Naive B cell (primary cell): ENCODE results near the gene KLHDC7A. TPM values are rescaled to one million over a fixed set of nuclear protein-coding genes. Genes with fewer than 3 reads are reported as not detected.

Source experiments
- ATAC-seq, 2 donors: fragments of 150-1000 bp; cut with Tn5 transposase; 2 replicates each; pipeline ENCODE4 v1.10.0; 2021; ENCODE audit warnings: low read depth in 2 of 2, mild to moderate bottlenecking in 2 of 2, moderate library complexity in 2 of 2
- DNase-seq: peaks from one replicate; pipeline ENCODE4 v3.0.0; 2022
- H3K27ac Mint-ChIP-seq, 6 donors: one replicate each; pipeline ENCODE4 v1.8.0; 2020 to 2022; ENCODE audit warnings: mild to moderate bottlenecking in 6 of 6, mixed read lengths in 6 of 6, moderate library complexity in 5 of 6, inconsistent platforms in 2 of 6
- H3K27me3 Mint-ChIP-seq, 3 donors: one replicate each; pipeline ENCODE4 v1.8.0; 2021 to 2022; ENCODE audit warnings: mixed read lengths in 3 of 3, mild to moderate bottlenecking in 1 of 3
- H3K36me3 Mint-ChIP-seq, 2 donors: one replicate each; pipeline ENCODE4 v1.8.0; 2020 to 2022; ENCODE audit warnings: mixed read lengths in 2 of 2, inconsistent platforms in 1 of 2, mild to moderate bottlenecking in 1 of 2
- H3K4me1 Mint-ChIP-seq, 3 donors: one replicate each; pipeline ENCODE4 v1.8.0; 2020 to 2022; ENCODE audit warnings: mixed read lengths in 3 of 3, inconsistent platforms in 1 of 3, mild to moderate bottlenecking in 1 of 3, moderate library complexity in 1 of 3
- H3K4me3 Mint-ChIP-seq, 8 donors: one replicate each; pipeline ENCODE4 v1.8.0; 2020 to 2022; ENCODE audit warnings: mild to moderate bottlenecking in 8 of 8, mixed read lengths in 8 of 8, moderate library complexity in 8 of 8, inconsistent platforms in 2 of 8
- H3K9me3 Mint-ChIP-seq, 7 donors: one replicate each; pipeline ENCODE4 v1.8.0; 2020 to 2022; ENCODE audit warnings: mixed read lengths in 7 of 7, mild to moderate bottlenecking in 5 of 7, inconsistent platforms in 2 of 7, moderate library complexity in 1 of 7
- polyA plus RNA-seq, 6 donors: library from polyadenylated mRNA; unstranded; fragments of 300-500 nt; fragmentation: Illumina TruSeq; gene quantifications; one replicate each; pipeline ENCODE4 v1.2.3, GENCODE V29; 2021; ENCODE audit warnings: low read depth in 6 of 6

KLHDC7A gene
- polyA plus RNA-seq, 6 donors from 2014 or later = not detected

- ATAC-seq (no peak), DNase-seq (no peak)
- no peaks in the 10 kb centered on the region for H3K4me1 Mint-ChIP-seq
- peaks cover 30 to 41% (median 35%) of the 10 kb centered on the region in 3 donors for H3K27me3 Mint-ChIP-seq
- no peaks in the 10 kb centered on the region for H3K36me3 Mint-ChIP-seq
- no peak overlapping the region for H3K4me3 Mint-ChIP-seq
- H3K27ac Mint-ChIP-seq = no peak overlapping the region
- H3K9me3 Mint-ChIP-seq = peaks cover 0 to 5% (median 2%) of the 10 kb centered on the region in 7 donors
Observed at GRCh38 chr1:18496497-18497235, 15.9 kb downstream of the KLHDC7A start.

- no peaks in the 10 kb centered on the region for H3K36me3 Mint-ChIP-seq
- H3K27me3 Mint-ChIP-seq = peaks cover 21 to 42% (median 35%) of the 10 kb centered on the region in 3 donors
- no peak overlapping the region for H3K27ac Mint-ChIP-seq
- DNase-seq (no peak), ATAC-seq (no peak)
- H3K4me1 Mint-ChIP-seq = no peaks in the 10 kb centered on the region
- peaks cover 4 to 23% (median 12%) of the 10 kb centered on the region in 7 donors for H3K9me3 Mint-ChIP-seq
- H3K4me3 Mint-ChIP-seq = no peak overlapping the region
Observed at GRCh38 chr1:18501833-18502232, 21.1 kb downstream of the KLHDC7A start.

- H3K4me1 Mint-ChIP-seq = no peaks in the 10 kb centered on the region
- H3K4me3 Mint-ChIP-seq = no peak overlapping the region
- peaks cover 4 to 46% (median 19%) of the 10 kb centered on the region in 7 donors for H3K9me3 Mint-ChIP-seq
- DNase-seq = no peak
- no peaks in the 10 kb centered on the region for H3K36me3 Mint-ChIP-seq
- H3K27ac Mint-ChIP-seq = no peak overlapping the region
- H3K27me3 Mint-ChIP-seq = peaks cover 9 to 31% (median 26%) of the 10 kb centered on the region in 3 donors
- ATAC-seq = no peak
Observed at GRCh38 chr1:18504609-18505008, 23.9 kb downstream of the KLHDC7A start.

- Mint-ChIP-seq H3K27me3 (peaks cover 2 to 21% (median 15%) of the 10 kb centered on the region in 3 donors), H3K27ac (no peak overlapping the region), H3K9me3 (peaks cover 4 to 41% (median 19%) of the 10 kb centered on the region in 7 donors), H3K36me3 (no peaks in the 10 kb centered on the region), H3K4me3 (no peak overlapping the region), H3K4me1 (no peaks in the 10 kb centered on the region)
- ATAC-seq (no peak), DNase-seq (no peak)
Observed at GRCh38 chr1:18505666-18506065, 24.9 kb downstream of the KLHDC7A start.

- ATAC-seq (no peak), DNase-seq (no peak)
- H3K27ac Mint-ChIP-seq = no peak overlapping the region
- peaks cover 12 to 47% (median 25%) of the 10 kb centered on the region in 7 donors for H3K9me3 Mint-ChIP-seq
- no peak overlapping the region for H3K4me3 Mint-ChIP-seq
- H3K4me1 Mint-ChIP-seq = no peaks in the 10 kb centered on the region
- H3K36me3 Mint-ChIP-seq = peaks cover 4 to 6% of the 10 kb centered on the region in 2 donors
- peaks cover 6 to 25% (median 16%) of the 10 kb centered on the region in 3 donors for H3K27me3 Mint-ChIP-seq
Observed at GRCh38 chr1:18508084-18508483, 27.4 kb downstream of the KLHDC7A start.

- Mint-ChIP-seq H3K27ac (no peak overlapping the region), H3K4me3 (no peak overlapping the region), H3K4me1 (no peaks in the 10 kb centered on the region), H3K27me3 (peaks cover 7 to 26% (median 8%) of the 10 kb centered on the region in 3 donors), H3K9me3 (peaks cover 12 to 63% (median 32%) of the 10 kb centered on the region in 7 donors), H3K36me3 (peaks cover 4 to 15% of the 10 kb centered on the region in 2 donors)
- ATAC-seq (no peak), DNase-seq (no peak)
Observed at GRCh38 chr1:18511149-18511873, 30.6 kb downstream of the KLHDC7A start.

- no peaks in the 10 kb centered on the region for H3K4me1 Mint-ChIP-seq
- DNase-seq (no peak), ATAC-seq (no peak)
- peaks cover 12 to 60% (median 33%) of the 10 kb centered on the region in 7 donors for H3K9me3 Mint-ChIP-seq
- H3K4me3 Mint-ChIP-seq = no peak overlapping the region
- peaks cover 4 to 15% of the 10 kb centered on the region in 2 donors for H3K36me3 Mint-ChIP-seq
- no peak overlapping the region for H3K27ac Mint-ChIP-seq
- peaks cover 7 to 26% (median 8%) of the 10 kb centered on the region in 3 donors for H3K27me3 Mint-ChIP-seq
Observed at GRCh38 chr1:18511874-18512150, 31.1 kb downstream of the KLHDC7A start.

- Mint-ChIP-seq H3K4me3 (no peak overlapping the region), H3K27ac (no peak overlapping the region), H3K9me3 (peaks cover 12 to 59% (median 34%) of the 10 kb centered on the region in 7 donors), H3K4me1 (no peaks in the 10 kb centered on the region), H3K27me3 (peaks cover 7 to 23% (median 8%) of the 10 kb centered on the region in 3 donors), H3K36me3 (peaks cover 4 to 15% of the 10 kb centered on the region in 2 donors)
- DNase-seq (no peak), ATAC-seq (no peak)
Observed at GRCh38 chr1:18512883-18513282, 32.2 kb downstream of the KLHDC7A start.

GRCh38 chr1:18513995-18514394, 33.3 kb downstream of the KLHDC7A start:
- peaks cover 4 to 15% of the 10 kb centered on the region in 2 donors for H3K36me3 Mint-ChIP-seq
- H3K9me3 Mint-ChIP-seq = peaks cover 12 to 56% (median 29%) of the 10 kb centered on the region in 7 donors
- ATAC-seq (no peak), DNase-seq (no peak)
- H3K4me1 Mint-ChIP-seq = no peaks in the 10 kb centered on the region
- H3K27ac Mint-ChIP-seq = no peak overlapping the region
- H3K27me3 Mint-ChIP-seq = peaks cover 8 to 20% (median 14%) of the 10 kb centered on the region in 3 donors
- H3K4me3 Mint-ChIP-seq = no peak overlapping the region

GRCh38 chr1:18515120-18515667, 34.5 kb downstream of the KLHDC7A start:
- H3K27me3 Mint-ChIP-seq = peaks cover 8 to 22% (median 14%) of the 10 kb centered on the region in 3 donors
- ATAC-seq = no peak
- no peak overlapping the region for H3K27ac Mint-ChIP-seq
- no peak for DNase-seq
- H3K9me3 Mint-ChIP-seq = peaks cover 12 to 54% (median 29%) of the 10 kb centered on the region in 7 donors
- H3K36me3 Mint-ChIP-seq = peaks cover 4 to 15% of the 10 kb centered on the region in 2 donors
- no peak overlapping the region for H3K4me3 Mint-ChIP-seq
- H3K4me1 Mint-ChIP-seq = no peaks in the 10 kb centered on the region

- Mint-ChIP-seq H3K4me1 (no peaks in the 10 kb centered on the region), H3K27me3 (peaks cover 8 to 25% (median 14%) of the 10 kb centered on the region in 3 donors), H3K36me3 (peaks cover 4 to 15% of the 10 kb centered on the region in 2 donors), H3K4me3 (no peak overlapping the region), H3K27ac (no peak overlapping the region), H3K9me3 (peaks cover 12 to 54% (median 29%) of the 10 kb centered on the region in 7 donors)
- ATAC-seq = no peak
- no peak for DNase-seq
Observed at GRCh38 chr1:18516473-18516872, 35.7 kb downstream of the KLHDC7A start.

GRCh38 chr1:18526436-18527275, 45.9 kb downstream of the KLHDC7A start:
- Mint-ChIP-seq H3K9me3 (peaks cover 0 to 8% (median 3%) of the 10 kb centered on the region in 7 donors), H3K27ac (no peak overlapping the region), H3K4me3 (no peak overlapping the region), H3K27me3 (peaks cover 15 to 22% (median 16%) of the 10 kb centered on the region in 3 donors), H3K36me3 (no peaks in the 10 kb centered on the region), H3K4me1 (no peaks in the 10 kb centered on the region)
- DNase-seq (no peak), ATAC-seq (no peak)

- H3K36me3 Mint-ChIP-seq = no peaks in the 10 kb centered on the region
- DNase-seq = no peak
- H3K9me3 Mint-ChIP-seq = peaks cover 0 to 7% (median 0%) of the 10 kb centered on the region in 7 donors
- no peak for ATAC-seq
- H3K4me3 Mint-ChIP-seq = no peak overlapping the region
- H3K27ac Mint-ChIP-seq = no peak overlapping the region
- H3K4me1 Mint-ChIP-seq = no peaks in the 10 kb centered on the region
- H3K27me3 Mint-ChIP-seq = peaks cover 15 to 21% (median 19%) of the 10 kb centered on the region in 3 donors
Observed at GRCh38 chr1:18527514-18527913, 46.8 kb downstream of the KLHDC7A start.
